T-helper 1 cell (primary cell): ENCODE data around the gene FOS.

Source experiments
- DNase-seq, 5 donors: peaks; one replicate each; pipeline ENCODE4 v3.0.0-alpha.2; 2012 to 2020

The FOS gene

GRCh38 chr14:75252254-75252837 lies 26.3 kb upstream of the FOS start:
- no peak for DNase-seq

GRCh38 chr14:75254381-75254822 lies 24.2 kb upstream of the FOS start:
- no peak for DNase-seq

- DNase-seq: no peak
Observed at GRCh38 chr14:75254901-75255584, 23.6 kb upstream of the FOS start.

- no peak for DNase-seq
Observed at GRCh38 chr14:75258079-75258802, 20.4 kb upstream of the FOS start.

GRCh38 chr14:75258803-75259509 lies 19.7 kb upstream of the FOS start:
- peak; percentile 100 for DNase-seq

GRCh38 chr14:75259510-75259855 lies 19.1 kb upstream of the FOS start:
- no peak for DNase-seq

GRCh38 chr14:75260025-75260763 lies 18.4 kb upstream of the FOS start:
- no peak for DNase-seq

GRCh38 chr14:75261820-75262219 lies 16.8 kb upstream of the FOS start:
- no peak for DNase-seq

- no peak for DNase-seq
Observed at GRCh38 chr14:75262641-75263040, 16.0 kb upstream of the FOS start.

- DNase-seq: no peak
Observed at GRCh38 chr14:75264036-75264435, 14.6 kb upstream of the FOS start.

- DNase-seq: no peak
Observed at GRCh38 chr14:75267141-75267721, 11.4 kb upstream of the FOS start.

- no peak for DNase-seq
Observed at GRCh38 chr14:75268633-75269550, 9.7 kb upstream of the FOS start.

- no peak for DNase-seq
Observed at GRCh38 chr14:75271514-75271913, 7.1 kb upstream of the FOS start.

GRCh38 chr14:75273272-75274049 lies 5.2 kb upstream of the FOS start:
- no peak for DNase-seq

GRCh38 chr14:75274050-75274898 lies 4.4 kb upstream of the FOS start:
- no peak for DNase-seq

- DNase-seq: peak in 4 of 5 donors; percentile 54 to 72 (median 64)
Observed at GRCh38 chr14:75274899-75275569, 3.6 kb upstream of the FOS start.

- DNase-seq: no peak
Observed at GRCh38 chr14:75275598-75275997, 3.0 kb upstream of the FOS start.

GRCh38 chr14:75277008-75277814 lies 1.4 kb upstream of the FOS start:
- peak; percentile 51 to 77 (median 64) for DNase-seq
